AG09309 (cell line): Measurements from ENCODE around the gene ARVCF.

Source experiments
- DNase-seq: peaks from one replicate; pipeline ENCODE4 v3.0.0-alpha.2; 2010; ENCODE audit warnings: low read depth
- H3K4me3 ChIP-seq: 2 replicates; pipeline ENCODE4 v1.5.1; 2011; ENCODE audit warnings: mild to moderate bottlenecking, low read depth, low read length, moderate library complexity; ENCODE audit not compliant: control insufficient read depth
- CTCF ChIP-seq: IDR thresholded peaks from 2 replicates; pipeline ENCODE4 v1.5.1; 2011; ENCODE audit warnings: mild to moderate bottlenecking, low read depth, low read length, inconsistent platforms; ENCODE audit not compliant: insufficient read depth, control insufficient read depth; ENCODE audit errors: missing control alignments

The ARVCF gene

DNA sequence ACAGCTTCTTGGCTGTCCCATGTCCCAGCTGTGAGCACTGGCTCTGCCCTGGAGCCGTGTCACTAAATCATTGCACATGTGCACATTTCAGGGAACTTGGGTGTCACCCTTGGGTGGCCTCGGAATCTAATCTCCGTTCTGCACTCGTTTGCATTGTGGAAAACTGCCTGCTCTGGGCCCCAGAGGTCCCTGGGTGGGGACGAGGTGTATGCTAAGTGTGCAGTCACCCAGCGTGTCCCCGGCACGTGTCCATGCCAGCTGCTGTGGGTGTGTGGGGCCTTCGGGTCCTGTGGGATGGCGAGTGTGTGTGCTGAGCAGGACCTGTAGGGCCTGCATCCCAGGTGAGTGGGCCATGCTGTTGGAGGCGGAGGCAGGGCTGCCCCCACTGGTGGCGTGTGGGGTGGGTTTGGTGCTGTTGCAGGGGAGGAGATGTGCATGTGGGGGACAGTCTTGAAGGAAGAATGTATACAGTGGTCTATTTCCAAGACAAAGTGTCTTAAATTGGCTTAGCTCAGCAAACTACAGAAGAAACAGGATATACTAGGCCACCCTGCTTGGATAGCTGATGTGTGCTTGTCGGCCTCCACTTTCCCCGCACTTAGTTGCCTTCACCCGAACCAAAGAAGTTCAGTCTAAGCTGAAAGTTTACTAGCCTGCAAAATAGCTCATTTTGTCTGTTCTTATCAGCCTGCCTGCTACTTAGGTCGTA lies 18.9 kb upstream of the ARVCF start:
- H3K4me3 ChIP-seq = no peak overlapping the region
- DNase-seq = no peak
- TF ChIP-seq CTCF = no peak

DNA sequence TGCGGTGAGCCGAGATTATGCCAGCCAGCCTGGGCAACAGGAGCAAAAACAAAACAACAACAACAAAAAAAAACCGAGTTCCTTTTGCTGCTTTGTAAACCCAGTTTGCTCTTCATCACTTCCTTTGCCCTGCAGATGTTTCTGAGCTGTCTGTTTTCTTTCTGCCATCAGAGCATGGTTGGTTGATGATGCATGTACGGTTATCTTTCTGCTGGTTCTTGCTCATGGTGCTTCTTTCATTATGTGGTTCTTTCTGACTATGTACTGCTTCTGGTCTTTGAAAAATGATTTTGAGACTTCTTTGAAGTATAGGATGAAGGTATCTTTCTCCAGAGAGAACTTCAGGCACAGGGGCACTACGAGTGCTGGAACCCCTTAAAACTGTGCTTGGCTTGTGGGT lies 17.5 kb upstream of the ARVCF start:
- TF ChIP-seq CTCF = no peak
- H3K4me3 ChIP-seq = no peak overlapping the region
- no peak for DNase-seq

- H3K4me3 ChIP-seq = no peak overlapping the region
- DNase-seq = no peak
- no peak for TF ChIP-seq CTCF
Measured at GRCh38 chr22:20033045-20033706, 16.6 kb upstream of the ARVCF start.

DNA sequence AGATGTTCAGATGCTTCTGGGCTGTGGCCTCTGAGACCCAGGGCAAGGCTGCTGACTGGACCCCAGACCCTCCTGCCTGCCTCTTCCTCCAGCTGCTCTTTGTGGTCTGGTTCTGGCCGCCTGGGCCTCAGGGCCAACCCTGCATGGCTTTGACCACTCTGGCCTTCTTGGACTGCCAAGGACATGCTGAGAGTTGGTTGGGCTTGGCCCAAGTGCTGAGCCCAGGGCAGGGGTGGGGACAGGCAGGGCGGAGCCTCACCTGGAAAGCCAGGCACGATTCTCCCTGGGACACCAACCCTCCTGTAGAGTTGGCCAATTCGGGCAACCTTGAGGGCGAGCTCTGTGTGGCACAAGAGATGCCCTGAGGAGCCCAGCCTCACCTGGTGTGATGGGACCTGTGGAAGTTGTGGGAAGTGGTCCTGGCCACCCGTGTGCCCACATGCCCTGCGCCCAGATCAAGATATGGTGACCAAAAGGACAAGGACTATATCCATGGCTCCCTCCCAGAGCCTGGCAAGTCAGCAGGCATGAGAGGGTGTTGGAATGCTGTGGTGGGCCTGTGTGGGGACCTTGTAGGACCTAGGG lies 15.9 kb upstream of the ARVCF start:
- H3K4me3 ChIP-seq = no peak overlapping the region
- no peak for TF ChIP-seq CTCF
- DNase-seq = no peak

DNA sequence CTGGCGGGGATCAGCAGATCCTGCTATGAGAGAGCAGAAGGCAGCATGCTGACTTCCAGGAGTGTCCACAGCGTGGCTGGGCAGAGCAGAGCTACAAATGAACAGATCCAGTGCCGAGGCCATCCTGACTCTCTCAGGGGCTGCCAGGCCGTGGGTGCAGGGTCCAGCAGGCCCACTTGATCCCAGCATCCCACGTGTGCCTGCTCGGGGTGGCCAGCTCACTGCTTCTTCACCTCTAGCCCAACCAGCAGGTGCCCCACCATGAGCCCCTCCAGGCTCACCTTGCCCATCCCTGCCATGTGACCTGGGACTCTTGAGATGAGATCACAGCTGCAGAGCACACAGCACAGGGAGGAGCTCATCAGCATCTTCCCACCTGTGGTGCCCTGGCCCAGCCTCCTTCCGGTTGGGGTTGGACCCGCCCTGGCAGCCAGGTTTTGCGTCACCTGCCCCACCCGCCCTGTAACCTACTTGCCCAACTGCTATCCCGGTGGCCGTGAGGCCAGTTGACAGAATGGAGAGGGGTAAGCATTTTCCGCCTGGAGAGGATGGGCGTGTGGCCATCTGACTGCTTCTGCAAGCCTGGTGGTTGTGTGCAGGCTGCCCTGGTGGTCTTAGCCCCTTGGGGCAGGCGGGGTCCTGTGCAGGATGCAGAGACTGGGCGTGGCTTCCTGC lies 15.2 kb upstream of the ARVCF start:
- H3K4me3 ChIP-seq = no peak overlapping the region
- no peak for TF ChIP-seq CTCF
- DNase-seq = no peak

- DNase-seq = no peak
- no peak overlapping the region for H3K4me3 ChIP-seq
- no peak for TF ChIP-seq CTCF
Measured at GRCh38 chr22:20029550-20030225, 13.1 kb upstream of the ARVCF start.
